ENCODE measurements around the gene NOBOX. TPM values are rescaled to one million over a fixed set of nuclear protein-coding genes. Genes with fewer than 3 reads are reported as not detected.
"Not testable (repeated sequence)": the region's sequence is repeated elsewhere in the genome, so short reads cannot be mapped to it uniquely, and the experiment has no call there.

Gene NOBOX
- total RNA-seq = not detected in 2 replicates

GRCh38 chr7:144403649-144404061 is at the start of gene NOBOX:
Gene NOBOX, minus strand, starts transcription at chr7:144403693.
- no peak for DNase-seq (ENCODE audit: extremely low read depth, low read depth, low spot score)

DNA sequence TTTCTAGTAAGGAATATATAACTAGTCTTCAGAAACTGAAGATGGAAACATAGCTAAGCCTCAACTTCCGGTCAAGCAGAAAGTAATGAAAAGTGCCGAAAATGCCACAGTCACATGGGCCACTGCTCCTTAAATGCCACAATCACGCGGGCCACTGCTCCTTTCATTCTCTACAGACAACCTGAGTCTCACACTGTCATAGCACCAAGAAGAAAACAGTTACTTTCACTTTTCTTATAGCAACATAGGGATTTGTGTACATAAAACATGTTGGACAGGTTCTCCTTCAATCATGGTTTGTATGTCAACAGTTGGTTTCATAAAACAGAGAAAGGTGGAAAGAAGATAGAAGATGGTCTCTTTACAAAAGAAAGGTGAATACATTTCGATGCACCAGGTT is 48.6 kb upstream of the NOBOX start:
- no peak for DNase-seq (ENCODE audit: extremely low read depth, low read depth, low spot score)

GRCh38 chr7:144445590-144445989 is 42.1 kb upstream of the NOBOX start:
- DNase-seq (ENCODE audit: extremely low read depth, low read depth, low spot score) = no peak

DNA sequence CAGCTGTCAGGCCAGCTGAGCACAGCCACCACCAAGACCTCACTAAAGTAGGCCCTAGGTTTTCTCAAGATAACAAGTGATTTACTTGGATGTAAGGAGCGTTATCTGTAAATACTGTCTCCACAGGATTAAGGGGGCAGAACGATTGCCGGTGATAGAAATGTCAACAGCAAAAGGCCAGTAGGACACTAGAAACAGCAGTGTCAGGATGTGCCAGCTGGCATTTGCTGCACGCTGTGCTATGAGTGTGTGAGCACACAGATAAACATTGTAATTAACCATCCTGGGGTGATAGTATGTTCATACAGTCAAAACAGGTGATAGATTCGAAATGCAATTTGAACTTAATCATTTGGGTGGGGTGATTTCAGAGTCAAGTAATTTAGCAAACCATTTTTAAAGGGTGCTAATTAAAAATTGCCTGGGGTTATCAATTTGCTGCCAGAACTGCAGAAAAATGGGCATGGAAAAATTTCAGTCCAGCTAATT is 36.3 kb upstream of the NOBOX start:
- DNase-seq (ENCODE audit: extremely low read depth, low read depth, low spot score) = no peak

DNA sequence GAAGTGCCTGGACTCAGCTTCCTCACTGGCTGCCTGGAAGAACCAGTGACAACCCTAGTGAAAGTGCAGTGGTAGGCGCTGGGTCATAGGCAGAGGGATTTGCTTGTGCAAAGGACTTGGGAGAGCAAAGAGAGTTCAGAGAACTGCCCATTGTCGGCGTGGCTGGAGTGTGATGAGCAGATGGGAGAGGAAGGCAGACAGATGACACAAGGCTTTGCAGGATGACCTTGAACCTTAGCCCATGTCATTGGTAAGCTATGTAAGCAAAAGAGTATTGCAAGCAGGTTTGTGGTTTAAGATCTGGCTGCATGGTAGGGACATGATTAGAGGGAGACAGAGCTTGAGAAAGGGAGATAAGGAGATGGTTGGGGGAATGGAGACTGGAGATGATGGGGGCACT is 35.3 kb upstream of the NOBOX start:
- DNase-seq (ENCODE audit: extremely low read depth, low read depth, low spot score) = no peak

- peak; percentile 58 for DNase-seq (ENCODE audit: extremely low read depth, low read depth, low spot score)
Observed at GRCh38 chr7:144437370-144438191, 34.1 kb upstream of the NOBOX start.

GRCh38 chr7:144436500-144436899 is 33.0 kb upstream of the NOBOX start:
- DNase-seq (ENCODE audit: extremely low read depth, low read depth, low spot score) = no peak

DNA sequence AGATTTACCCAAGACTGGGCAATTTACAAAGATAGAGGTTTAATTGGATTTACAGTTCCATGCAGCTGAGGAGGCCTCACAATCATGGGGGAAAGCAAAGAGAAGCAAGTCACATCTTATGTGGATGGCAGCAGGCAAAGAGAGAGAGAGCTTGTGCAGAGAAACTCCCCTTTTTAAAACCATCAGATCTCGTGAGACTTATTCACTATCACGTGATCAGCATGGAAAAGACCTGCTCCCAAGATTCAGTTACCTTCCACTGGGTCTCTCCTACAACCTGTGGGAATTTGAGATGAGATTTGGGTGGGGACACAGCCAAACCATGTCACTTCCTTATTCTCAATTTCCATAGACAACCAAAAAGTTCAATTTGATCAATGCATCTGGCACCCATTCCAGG is 24.9 kb upstream of the NOBOX start:
- DNase-seq (ENCODE audit: extremely low read depth, low read depth, low spot score) = no peak

DNA sequence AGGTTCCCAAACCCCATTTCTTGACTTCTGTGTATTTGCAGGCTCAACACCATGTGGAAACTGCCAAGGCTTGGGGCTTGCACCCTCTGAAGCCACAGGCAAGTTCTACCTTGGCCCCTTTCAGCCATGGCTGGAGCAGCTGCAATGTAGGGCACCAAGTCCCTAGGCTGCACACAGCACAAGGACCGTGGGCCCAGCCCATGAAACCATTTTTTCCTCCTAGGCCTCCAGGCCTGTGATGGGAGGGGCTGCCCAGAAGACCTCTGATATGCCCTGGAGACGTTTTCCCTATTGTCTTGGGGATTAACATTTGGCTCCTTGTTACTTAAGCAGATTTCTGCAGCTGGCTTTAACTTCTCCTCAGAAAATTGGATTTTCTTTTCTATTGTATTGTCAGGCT is 24.0 kb upstream of the NOBOX start:
- not testable (repeated sequence) for DNase-seq (ENCODE audit: extremely low read depth, low read depth, low spot score)

DNA sequence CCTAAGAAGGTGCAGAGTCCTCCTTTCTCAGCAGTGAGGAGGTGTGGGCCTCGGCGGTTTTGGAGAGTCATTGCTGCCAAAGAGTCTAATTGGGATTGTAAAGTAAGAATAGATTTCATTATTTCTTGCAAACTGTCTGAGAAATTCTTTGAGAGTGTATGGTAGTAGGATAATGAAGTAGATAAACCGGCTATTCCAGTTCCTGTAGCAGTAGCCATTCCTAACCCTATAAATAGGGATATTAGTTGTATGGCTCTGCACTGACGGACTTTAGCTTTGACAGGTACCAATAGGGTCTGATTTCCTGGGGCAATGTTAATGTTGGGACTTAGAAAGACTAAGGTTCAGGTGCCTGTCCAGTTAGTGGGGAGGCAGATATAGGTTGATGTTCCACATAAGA is 15.4 kb upstream of the NOBOX start:
- not testable (repeated sequence) for DNase-seq (ENCODE audit: extremely low read depth, low read depth, low spot score)

DNA sequence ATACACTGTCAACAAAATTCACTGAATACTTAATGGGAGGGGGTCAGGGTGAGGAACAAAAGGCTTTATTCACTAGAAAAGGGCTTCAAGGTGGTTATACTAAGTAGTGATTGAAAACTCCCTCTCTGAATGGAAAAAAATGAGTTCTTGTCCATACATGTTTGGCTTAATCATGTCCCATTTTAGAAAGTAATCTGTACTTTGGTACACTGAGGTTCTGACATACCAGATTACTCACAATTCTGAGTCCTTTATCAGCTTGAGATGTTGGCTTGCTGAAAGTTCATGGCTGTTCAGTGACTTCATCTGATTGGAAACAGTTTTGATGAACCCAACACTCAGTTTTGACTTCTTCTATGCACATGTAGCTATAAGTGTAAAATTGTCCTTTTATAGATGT is 12.8 kb upstream of the NOBOX start:
- no peak for DNase-seq (ENCODE audit: extremely low read depth, low read depth, low spot score)

- no peak for DNase-seq (ENCODE audit: extremely low read depth, low read depth, low spot score)
Observed at GRCh38 chr7:144415858-144416257, 12.4 kb upstream of the NOBOX start.

- DNase-seq (ENCODE audit: extremely low read depth, low read depth, low spot score) = no peak
Observed at GRCh38 chr7:144414815-144415214, 11.3 kb upstream of the NOBOX start.

DNA sequence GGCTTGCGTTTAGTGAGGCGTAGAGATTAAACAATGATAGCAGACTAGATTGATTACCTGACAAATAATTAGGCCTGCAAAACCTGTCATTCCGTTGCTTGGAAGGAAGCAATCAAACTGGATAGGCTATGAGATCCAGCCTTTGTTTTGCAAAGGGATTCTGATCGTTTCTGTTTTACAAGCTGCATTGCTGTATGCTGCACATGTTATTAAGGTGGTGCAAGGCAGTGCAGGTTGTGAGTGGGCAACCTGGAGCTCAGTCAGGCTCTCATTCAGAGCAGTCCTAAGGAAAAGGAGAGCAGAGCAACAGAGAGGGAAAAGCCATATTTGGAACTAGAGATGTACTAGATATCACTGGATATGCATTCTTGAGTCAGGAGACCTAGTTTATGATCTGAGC is 6.9 kb upstream of the NOBOX start:
- DNase-seq (ENCODE audit: extremely low read depth, low read depth, low spot score) = no peak

- DNase-seq (ENCODE audit: extremely low read depth, low read depth, low spot score) = no peak
Observed at GRCh38 chr7:144408121-144408520, 4.6 kb upstream of the NOBOX start.

GRCh38 chr7:144407266-144407931 is 3.9 kb upstream of the NOBOX start:
- DNase-seq (ENCODE audit: extremely low read depth, low read depth, low spot score) = no peak

DNA sequence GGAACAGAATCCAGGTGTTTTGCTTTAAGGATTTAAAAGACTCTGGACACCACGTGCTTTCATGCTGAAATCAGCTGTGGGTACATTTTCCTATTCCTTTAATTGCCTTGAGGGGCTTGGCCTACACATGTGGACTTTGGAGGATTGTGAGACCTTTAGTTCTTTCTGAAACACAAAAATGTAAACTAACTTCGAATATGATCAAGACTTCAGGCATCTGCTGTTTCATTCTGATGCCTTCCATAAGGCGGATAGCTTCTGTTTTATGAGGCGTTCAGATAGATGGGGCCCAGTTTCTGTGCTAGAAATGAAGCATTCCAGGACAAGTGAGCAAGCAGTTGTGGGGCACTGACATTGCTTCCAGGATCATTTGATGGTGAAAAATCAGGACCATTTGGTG is 1.5 kb upstream of the NOBOX start:
- DNase-seq (ENCODE audit: extremely low read depth, low read depth, low spot score) = no peak

GRCh38 chr7:144403102-144403501 is 391 bp downstream of the NOBOX start:
- DNase-seq (ENCODE audit: extremely low read depth, low read depth, low spot score) = no peak

DNA sequence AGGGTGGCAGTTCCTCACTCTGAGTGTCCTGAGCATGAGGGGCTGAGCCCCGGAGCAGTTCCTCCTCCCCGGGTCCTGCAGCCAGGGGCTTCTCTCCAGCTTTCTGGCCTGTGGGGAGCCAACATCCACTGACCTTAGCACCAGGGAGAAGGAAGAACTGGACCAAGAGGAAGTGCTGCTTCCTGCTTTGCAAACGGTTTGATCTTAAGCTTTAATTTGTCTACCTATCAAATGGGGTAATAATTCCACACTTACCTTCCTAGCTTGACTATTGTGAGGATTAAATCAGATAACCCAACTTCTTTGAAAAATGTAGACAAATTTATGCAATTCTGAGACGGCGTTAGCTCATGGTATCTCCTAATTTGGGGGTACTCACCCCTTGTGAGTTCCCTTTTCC is 2.0 kb downstream of the NOBOX start:
- no peak for DNase-seq (ENCODE audit: extremely low read depth, low read depth, low spot score)

DNA sequence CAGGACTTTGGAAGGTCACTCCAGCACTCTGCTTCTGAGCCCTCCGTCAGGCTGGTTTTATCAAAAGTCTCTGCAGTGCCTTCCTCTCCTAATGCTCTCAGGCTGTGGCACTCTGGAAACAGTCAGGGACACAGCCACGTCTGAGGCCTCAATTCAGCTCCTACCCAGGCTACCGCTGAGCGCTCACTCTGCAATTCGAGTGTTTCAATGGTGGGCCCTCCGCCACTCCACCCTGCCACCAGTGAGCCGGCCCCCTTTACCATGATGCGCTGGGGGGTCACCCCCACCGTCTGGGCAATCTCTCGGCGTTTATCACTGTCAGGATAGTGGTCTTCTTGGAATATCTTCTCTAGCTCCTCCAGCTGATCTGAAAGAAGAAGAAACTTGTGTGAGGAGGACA is 3.5 kb downstream of the NOBOX start:
- no peak for DNase-seq (ENCODE audit: extremely low read depth, low read depth, low spot score)

- no peak for DNase-seq (ENCODE audit: extremely low read depth, low read depth, low spot score)
Observed at GRCh38 chr7:144398911-144399310, 4.6 kb downstream of the NOBOX start.

DNA sequence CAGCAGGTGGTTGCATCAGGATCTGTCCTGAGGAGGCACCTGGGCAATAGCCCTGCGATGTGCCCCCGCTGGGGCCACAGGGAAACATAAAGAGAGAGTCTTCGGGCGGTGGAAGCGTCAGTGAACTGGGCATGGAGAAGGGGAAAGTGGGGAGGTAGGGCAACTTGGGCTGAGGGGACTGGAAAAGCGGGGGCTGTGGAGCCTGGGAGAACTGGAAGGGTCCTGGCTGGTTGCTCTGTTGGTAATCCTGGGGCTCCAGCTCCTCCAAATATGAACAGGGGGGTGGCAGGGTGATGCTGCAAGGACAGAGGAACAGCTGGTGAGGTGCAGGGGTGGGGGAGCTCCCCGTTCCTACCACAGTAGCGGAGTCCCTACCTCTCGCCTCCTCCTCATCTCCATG is 5.2 kb downstream of the NOBOX start:
- no peak for DNase-seq (ENCODE audit: extremely low read depth, low read depth, low spot score)

All from glomerular endothelial cell (primary cell).